GM19240 (cell line): Measurements from ENCODE around the gene MALRD1.
"Not testable (repeated sequence)": the region's sequence is repeated elsewhere in the genome, so short reads cannot be mapped to it uniquely, and the experiment has no call there.

ENCODE experiments used
- DNase-seq: peaks from one replicate; pipeline ENCODE4 v3.0.0; 2011; ENCODE audit warnings: low spot score; ENCODE audit not compliant: insufficient read length

Gene MALRD1

GRCh38 chr10:19488592-19489280, 440.1 kb downstream of the MALRD1 start:
- no peak for DNase-seq

GRCh38 chr10:19491166-19491565, 442.6 kb downstream of the MALRD1 start:
- no peak for DNase-seq

DNA sequence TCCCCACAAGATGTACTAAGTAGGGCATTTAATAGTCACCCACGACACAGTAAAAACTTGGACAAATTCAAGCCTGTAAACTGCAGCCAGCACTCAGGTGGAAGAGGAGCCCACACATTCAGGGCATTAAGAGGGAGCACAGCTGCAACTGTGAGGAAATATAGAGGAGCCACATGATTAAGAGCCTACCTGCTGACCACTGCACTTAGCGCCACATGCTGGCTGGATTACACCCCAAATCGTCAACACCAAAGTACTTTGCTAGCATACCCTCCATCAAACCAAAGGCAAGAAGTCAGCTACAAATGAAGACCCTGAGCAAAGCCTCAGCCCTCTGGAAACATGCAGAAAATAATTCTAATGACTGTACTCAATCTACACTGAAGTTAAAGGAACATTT, 445.3 kb downstream of the MALRD1 start:
- no peak for DNase-seq

- DNase-seq = no peak
Observed at GRCh38 chr10:19497026-19497425, 448.4 kb downstream of the MALRD1 start.

DNA sequence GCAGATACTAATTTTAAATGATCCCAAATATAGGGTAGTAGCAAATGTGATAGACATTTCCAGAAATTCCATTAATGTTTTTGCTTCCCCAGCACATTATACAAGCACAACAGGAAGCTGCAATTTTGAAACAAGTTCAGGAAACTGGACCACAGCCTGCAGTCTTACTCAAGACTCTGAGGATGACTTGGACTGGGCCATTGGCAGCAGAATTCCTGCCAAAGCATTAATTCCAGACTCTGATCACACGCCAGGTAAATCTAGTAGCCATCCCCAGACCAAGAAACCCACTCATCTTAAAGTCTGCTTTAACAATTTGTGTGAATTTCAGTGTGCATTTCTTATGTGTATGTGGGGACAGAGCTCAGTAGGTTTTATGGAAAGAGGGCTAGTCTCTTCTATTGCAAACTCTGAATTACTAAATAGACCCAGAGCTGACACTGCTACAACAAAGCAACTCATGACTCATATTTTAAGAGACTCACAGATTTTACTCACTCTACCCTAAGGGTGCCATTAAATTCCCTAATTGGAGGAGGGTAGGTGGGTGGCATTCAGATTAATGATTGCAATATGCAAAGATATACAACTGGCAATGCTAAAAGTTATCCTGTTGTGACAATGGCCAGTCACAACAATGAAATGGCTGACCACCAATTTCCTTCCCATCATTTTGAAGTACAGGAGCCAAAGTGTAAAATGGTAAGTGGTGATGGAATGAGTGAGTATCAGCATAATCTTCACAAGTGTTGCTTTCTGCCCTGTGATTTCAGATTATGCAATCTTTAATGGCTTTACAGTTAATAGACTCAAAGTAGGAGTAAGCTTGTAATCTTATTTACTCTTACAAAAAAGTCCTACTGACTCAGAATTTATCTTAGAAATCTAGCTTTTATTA, 450.0 kb downstream of the MALRD1 start:
- no peak for DNase-seq

- DNase-seq = no peak
Observed at GRCh38 chr10:19499291-19499770, 450.7 kb downstream of the MALRD1 start.

DNA sequence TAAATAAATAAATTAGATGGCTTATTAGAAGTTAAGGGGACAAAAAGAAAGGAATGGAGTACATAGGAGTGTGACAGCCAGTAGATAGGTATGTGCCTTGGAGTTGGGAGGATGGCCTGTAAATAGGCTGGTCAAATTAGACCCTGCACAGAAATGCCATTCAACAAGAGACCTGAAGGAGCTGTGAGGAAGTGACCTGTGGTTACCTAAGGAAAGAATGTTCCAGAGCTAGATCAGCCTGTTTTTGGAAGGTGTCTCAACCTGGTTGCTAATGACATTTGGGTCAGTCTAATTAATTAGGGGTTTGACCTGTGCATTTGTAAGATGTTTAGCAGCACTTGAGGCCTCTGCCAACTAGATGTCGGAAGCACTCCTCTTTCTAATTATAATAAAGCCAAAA, 452.4 kb downstream of the MALRD1 start:
- DNase-seq = no peak

DNA sequence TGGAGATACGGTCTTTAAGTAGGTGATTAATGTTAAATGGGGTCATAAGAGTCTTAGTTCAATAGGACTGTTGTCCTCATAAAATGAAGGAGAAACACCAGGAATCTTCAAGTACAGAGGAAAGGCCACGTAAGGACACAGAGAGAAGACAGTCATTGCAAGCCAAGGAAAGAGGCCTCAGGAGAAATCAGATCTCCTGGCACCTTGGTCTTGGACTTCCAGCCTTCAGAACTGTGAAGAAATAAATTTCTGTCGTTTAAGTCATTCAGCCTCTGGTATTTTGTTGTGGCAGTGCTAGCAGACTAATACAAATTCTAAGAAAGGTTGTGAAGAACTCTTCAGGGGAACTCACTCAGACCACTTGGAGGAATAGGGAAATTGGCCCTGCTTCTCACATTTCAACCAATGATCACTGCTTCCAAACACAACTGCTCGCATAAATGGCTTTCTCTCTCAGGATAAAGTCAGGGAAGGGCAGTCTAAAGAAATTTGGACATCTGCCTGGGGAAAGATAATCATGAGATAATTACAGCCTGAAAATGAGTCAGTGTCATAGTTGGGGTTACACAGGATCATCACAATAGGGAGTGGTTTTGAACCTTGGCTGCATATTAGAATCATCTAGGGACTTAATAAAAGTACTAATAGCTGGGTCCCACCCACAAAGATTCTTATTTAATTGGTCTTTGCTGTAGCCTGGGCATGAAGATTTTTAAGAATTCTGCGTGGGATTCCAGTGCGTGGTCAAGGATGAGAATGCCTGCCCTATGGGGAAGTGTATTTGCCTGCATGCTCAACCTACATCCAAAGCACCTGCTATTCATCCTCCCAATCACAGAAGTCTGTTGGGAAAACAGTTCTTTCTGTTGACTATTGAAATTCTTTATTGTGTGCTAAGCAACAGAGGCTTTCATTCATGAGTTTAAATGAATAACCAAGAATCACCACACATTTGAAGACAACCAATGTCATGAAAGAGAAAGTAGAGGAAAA, 457.0 kb downstream of the MALRD1 start:
- DNase-seq = no peak

- not testable (repeated sequence) for DNase-seq
Observed at GRCh38 chr10:19510005-19510732, 461.6 kb downstream of the MALRD1 start.

GRCh38 chr10:19518109-19518508, 469.5 kb downstream of the MALRD1 start:
- DNase-seq = no peak

- no peak for DNase-seq
Observed at GRCh38 chr10:19518632-19519031, 470.0 kb downstream of the MALRD1 start.

DNA sequence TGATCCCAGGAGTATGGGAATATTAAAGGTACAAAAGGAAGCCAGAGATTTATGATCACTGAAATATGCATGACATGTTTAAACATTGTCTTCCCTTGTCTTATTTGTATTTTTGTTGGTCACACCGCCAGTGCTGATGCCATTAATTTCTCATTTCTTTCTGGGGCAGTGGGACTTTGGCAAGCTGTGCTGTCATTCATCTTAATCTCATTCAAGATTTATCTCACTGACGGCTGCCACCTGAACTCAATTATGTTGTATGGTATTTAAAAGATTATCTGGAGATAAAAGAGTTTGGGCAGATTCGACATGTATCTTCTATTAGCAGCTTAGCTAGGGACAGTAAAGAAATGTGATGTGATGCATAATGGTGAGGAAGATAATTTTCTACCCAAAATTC, 482.7 kb downstream of the MALRD1 start:
- DNase-seq = no peak

DNA sequence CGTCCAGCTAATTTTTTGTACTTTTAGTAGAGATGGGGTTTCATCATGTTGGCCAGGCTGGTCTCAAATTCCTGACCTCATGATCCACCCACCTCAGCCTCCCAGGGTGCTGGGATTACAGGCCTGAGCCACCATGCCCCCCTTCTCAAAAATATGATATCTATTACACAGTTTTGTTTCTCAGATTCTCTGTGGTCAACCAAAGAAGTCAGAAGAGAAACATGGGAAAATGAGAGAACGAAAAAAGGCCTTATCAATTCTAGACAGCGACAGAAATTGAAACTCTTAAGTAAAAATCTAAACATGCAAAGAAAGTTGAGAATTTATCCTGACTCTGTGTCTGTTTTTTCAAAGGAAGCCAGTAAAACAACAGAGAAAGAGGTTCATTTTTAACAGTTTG, 483.8 kb downstream of the MALRD1 start:
- DNase-seq = no peak

GRCh38 chr10:19541299-19541698, 492.7 kb downstream of the MALRD1 start:
- no peak for DNase-seq

GRCh38 chr10:19546224-19546623, 497.6 kb downstream of the MALRD1 start:
- no peak for DNase-seq

- DNase-seq = no peak
Observed at GRCh38 chr10:19549503-19549902, 500.9 kb downstream of the MALRD1 start.

- no peak for DNase-seq
Observed at GRCh38 chr10:19556666-19557065, 508.1 kb downstream of the MALRD1 start.

- no peak for DNase-seq
Observed at GRCh38 chr10:19561181-19561580, 512.6 kb downstream of the MALRD1 start.

GRCh38 chr10:19563388-19564141, 515.0 kb downstream of the MALRD1 start:
- no peak for DNase-seq

- no peak for DNase-seq
Observed at GRCh38 chr10:19570120-19570519, 521.5 kb downstream of the MALRD1 start.
